Endothelial cell of umbilical vein (primary cell): ENCODE measurements around the gene NRXN3. TPM values are rescaled to one million over a fixed set of nuclear protein-coding genes. Genes with fewer than 3 reads are reported as not detected.

Experiments used
- BruUV-seq: library from RNA; stranded (reverse); fragments of 400-500 nt; replicated peaks from 2 replicates; lab custom pipeline; 2021; lab: Mats Ljungman, UMichigan
- CTCF ChIA-PET: fragments of 300-600, 350-600 bp; sonication (Branson Sonifier 250); formaldehyde crosslinking; loops from one replicate; lab custom pipeline; 2021; ENCODE audit warnings: antibody characterized with exemption, inconsistent platforms; lab: Charles Lee
- POLR2A ChIA-PET: fragments of 300-600, 350-600 bp; sonication (Branson Sonifier 250); formaldehyde crosslinking; loops from one replicate; lab custom pipeline; 2021; ENCODE audit warnings: antibody characterized with exemption, inconsistent platforms; lab: Charles Lee
- DNase-seq: peaks from one replicate; pipeline ENCODE4 v3.0.0-alpha.2; 2011; ENCODE audit warnings: low read depth, low spot score
- FAIRE-seq: peaks from 2 replicates; lab custom pipeline; 2011; peaks lifted over from hg19 to GRCh38; lab: Jason Lieb, UNC
- H2AFZ ChIP-seq: 2 replicates; pipeline ENCODE4 v1.6.0; 2012; ENCODE audit warnings: low read depth, low read length, control low read depth, inconsistent platforms
- H3K27ac ChIP-seq: 2 replicates; pipeline ENCODE4 v1.5.1; 2011; ENCODE audit warnings: low read depth, mild to moderate bottlenecking, control low read depth, low read length, moderate library complexity; ENCODE audit not compliant: insufficient read depth
- H3K27me3 ChIP-seq, 2 experiments: 2 replicates each; pipeline versions ENCODE4 v1.6.0 to v1.6.1; 2011; ENCODE audit warnings: low read length in 2 of 2, mixed read lengths in 1 of 2; ENCODE audit not compliant: control insufficient read depth in 2 of 2, insufficient read depth in 2 of 2
- H3K36me3 ChIP-seq, 2 experiments: 2 replicates in 1 of 2; 3 replicates in 1 of 2; pipeline ENCODE4 v1.5.1; 2011; ENCODE audit warnings: low read length in 2 of 2, mild to moderate bottlenecking in 1 of 2, moderate library complexity in 1 of 2; ENCODE audit not compliant: control insufficient read depth in 2 of 2, insufficient read depth in 2 of 2; ENCODE audit errors: extremely low read depth in 1 of 2
- H3K4me1 ChIP-seq: 3 replicates; pipeline ENCODE4 v1.5.1; 2011; ENCODE audit warnings: mild to moderate bottlenecking, low read length; ENCODE audit not compliant: control insufficient read depth, insufficient read depth; ENCODE audit errors: extremely low read depth
- H3K4me2 ChIP-seq: 2 replicates; pipeline ENCODE4 v1.6.1; 2011; ENCODE audit warnings: low read length, control low read depth, mixed read lengths; ENCODE audit not compliant: insufficient read depth
- H3K4me3 ChIP-seq, 3 experiments: fragments of 200-600 bp in 1 of 3; sonication (generic), shearing (Covaris generic) in 1 of 3; replicated peaks in 1 of 3; 2 replicates each; pipeline ENCODE4 v1.5.1; 2011 to 2016; ENCODE audit warnings: control low read depth in 3 of 3, low read length in 3 of 3, mild to moderate bottlenecking in 2 of 3, inconsistent platforms in 1 of 3, low read depth in 1 of 3, moderate library complexity in 1 of 3; ENCODE audit not compliant: insufficient read depth in 1 of 3
- H3K79me2 ChIP-seq: 2 replicates; pipeline ENCODE4 v1.6.0; 2012; ENCODE audit warnings: low read length, inconsistent platforms; ENCODE audit not compliant: control insufficient read depth, insufficient read depth
- H3K9ac ChIP-seq: replicated peaks from 2 replicates; pipeline ENCODE3; 2011; ENCODE audit warnings: low read length, control low read depth; ENCODE audit not compliant: insufficient read depth; ENCODE audit errors: extremely low read depth
- H3K9me1 ChIP-seq: replicated peaks from 3 replicates; pipeline ENCODE4 v1.6.0; 2011; ENCODE audit warnings: mild to moderate bottlenecking, low read length; ENCODE audit not compliant: control insufficient read depth, insufficient read depth; ENCODE audit errors: extremely low read depth
- H3K9me3 ChIP-seq: replicated peaks from 2 replicates; pipeline ENCODE4 v1.5.1; 2012; ENCODE audit warnings: low read length, inconsistent platforms; ENCODE audit not compliant: control insufficient read depth, insufficient read depth
- H4K20me1 ChIP-seq: replicated peaks from 2 replicates; pipeline ENCODE3; 2011; ENCODE audit warnings: mild to moderate bottlenecking, low read length; ENCODE audit not compliant: control insufficient read depth, insufficient read depth; ENCODE audit errors: extremely low read depth
- EZH2 ChIP-seq: IDR thresholded peaks from 2 replicates; pipeline ENCODE4 v1.6.1; 2012; ENCODE audit warnings: borderline replicate concordance, low read depth, mild to moderate bottlenecking, moderate library complexity, low read length, inconsistent platforms; ENCODE audit not compliant: severe bottlenecking
- FOS ChIP-seq: IDR thresholded peaks from 2 replicates; pipeline ENCODE4 v1.6.1; 2011; ENCODE audit warnings: mild to moderate bottlenecking, low read length, moderate library complexity, borderline replicate concordance; ENCODE audit not compliant: insufficient read depth
- GATA2 ChIP-seq: IDR thresholded peaks from 2 replicates; pipeline ENCODE4 v1.7.0; 2011; ENCODE audit warnings: low read depth, mild to moderate bottlenecking, moderate library complexity, mixed read lengths, low read length; ENCODE audit not compliant: insufficient read length, insufficient read depth
- JUN ChIP-seq: IDR thresholded peaks from 2 replicates; pipeline ENCODE4 v1.6.1; 2011; ENCODE audit warnings: borderline replicate concordance, low read depth; ENCODE audit not compliant: insufficient read length, insufficient read depth
- MYC ChIP-seq: IDR thresholded peaks from one replicate; pipeline ENCODE4 v1.6.1; 2011; ENCODE audit warnings: mild to moderate bottlenecking, low read depth, low read length
- POLR2A ChIP-seq: IDR thresholded peaks from 2 replicates; pipeline ENCODE4 v1.6.1; 2012; ENCODE audit warnings: low read depth, mild to moderate bottlenecking, control low read depth, low read length
- POLR2AphosphoS5 ChIP-seq: IDR thresholded peaks from 2 replicates; pipeline ENCODE4 v1.6.1; 2012; ENCODE audit warnings: low read depth, mild to moderate bottlenecking, control low read depth, low read length, moderate library complexity; ENCODE audit not compliant: insufficient read depth
- dilution Hi-C: fragments of 300-500 bp; cut with MboI; formaldehyde crosslinking; loops from one replicate; pipeline ENCODE4 v1.15.0; 2019; ENCODE audit warnings: low sequenced_read_pairs; ENCODE audit not compliant: extremely low pct_ligation_motif_present
- intact Hi-C: fragments of 100-400 bp; cut with micrococcal nuclease; formaldehyde crosslinking; loops from one replicate; pipeline ENCODE4 v1.10.0; 2022
- polyA plus RNA-seq, 4 experiments: library from polyadenylated mRNA; depleted of rRNA in 3 of 4; stranded (reverse) in 3 of 4; unstranded in 1 of 4; fragments of >200 nt; gene quantifications; 2 replicates each; pipeline versions ENCODE4 v1.2.1 to v1.2.3, GENCODE V29; 2011 to 2012; ENCODE audit warnings: missing spikeins in 1 of 4
- total RNA-seq: library from RNA; stranded (reverse); gene quantifications from 2 replicates; pipeline ENCODE4 v1.2.3, GENCODE V29; 2021
- TF ChIP-seq, protein P1 (sequence below), 2 donors: IDR thresholded peaks; 1 replicate in 1 of 2; 2 replicates in 1 of 2; pipeline ENCODE4 v1.5.1; 2011; ENCODE audit warnings: low read length in 2 of 2, mild to moderate bottlenecking in 2 of 2, moderate library complexity in 2 of 2, control low read depth in 1 of 2, inconsistent platforms in 1 of 2, low read depth in 1 of 2; ENCODE audit not compliant: insufficient read depth in 1 of 2; ENCODE audit errors: extremely low read depth in 1 of 2
- TF ChIP-seq, protein P2 (sequence below): IDR thresholded peaks from 2 replicates; pipeline ENCODE4 v1.6.1; 2011; ENCODE audit not compliant: insufficient read depth, insufficient read length

The NRXN3 gene
- total and polyA plus RNA-seq, 2 donors (not counting 3 experiments of a cell fraction or from before 2014, with no cell fraction given): 0.72 to 4.2 TPM

DNA sequence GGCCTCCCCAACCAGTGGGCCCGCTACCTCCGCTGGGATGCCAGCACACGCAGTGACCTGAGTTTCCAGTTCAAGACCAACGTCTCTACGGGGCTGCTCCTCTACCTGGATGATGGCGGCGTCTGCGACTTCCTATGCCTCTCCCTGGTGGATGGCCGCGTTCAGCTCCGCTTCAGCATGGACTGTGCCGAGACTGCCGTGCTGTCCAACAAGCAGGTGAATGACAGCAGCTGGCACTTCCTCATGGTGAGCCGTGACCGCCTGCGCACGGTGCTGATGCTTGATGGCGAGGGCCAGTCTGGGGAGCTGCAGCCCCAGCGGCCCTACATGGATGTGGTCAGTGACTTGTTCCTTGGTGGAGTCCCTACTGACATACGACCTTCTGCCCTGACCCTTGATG, 73.0 kb downstream of the NRXN3 start:
- FAIRE-seq (no peak), DNase-seq (no peak)
- intact Hi-C loops: no loop called here
- Histone ChIP-seq H3K4me3 (no peak overlapping the region), H3K79me2 (no peaks in the 10 kb centered on the region), H3K4me1 (no peaks in the 10 kb centered on the region), H3K27ac (no peak overlapping the region), H3K27me3 (no peaks in the 10 kb centered on the region), H3K9me3 (no peaks in the 10 kb centered on the region), H3K4me2 (no peak overlapping the region), H3K9me1 (no peaks in the 10 kb centered on the region), H3K36me3 (no peaks in the 10 kb centered on the region), H3K9ac (no peak overlapping the region), H4K20me1 (no peaks in the 10 kb centered on the region), H2AFZ (no peak overlapping the region)
- ChIA-PET CTCF (no interaction called here), POLR2A (no interaction called here)
- no TSS peak for BruUV-seq
- dilution Hi-C loops: no loop called here
- no peak for TF ChIP-seq GATA2
- no peak for TF ChIP-seq POLR2AphosphoS5
- TF ChIP-seq JUN: no peak
- TF ChIP-seq EZH2: no peak
- TF ChIP-seq, protein P1, sequence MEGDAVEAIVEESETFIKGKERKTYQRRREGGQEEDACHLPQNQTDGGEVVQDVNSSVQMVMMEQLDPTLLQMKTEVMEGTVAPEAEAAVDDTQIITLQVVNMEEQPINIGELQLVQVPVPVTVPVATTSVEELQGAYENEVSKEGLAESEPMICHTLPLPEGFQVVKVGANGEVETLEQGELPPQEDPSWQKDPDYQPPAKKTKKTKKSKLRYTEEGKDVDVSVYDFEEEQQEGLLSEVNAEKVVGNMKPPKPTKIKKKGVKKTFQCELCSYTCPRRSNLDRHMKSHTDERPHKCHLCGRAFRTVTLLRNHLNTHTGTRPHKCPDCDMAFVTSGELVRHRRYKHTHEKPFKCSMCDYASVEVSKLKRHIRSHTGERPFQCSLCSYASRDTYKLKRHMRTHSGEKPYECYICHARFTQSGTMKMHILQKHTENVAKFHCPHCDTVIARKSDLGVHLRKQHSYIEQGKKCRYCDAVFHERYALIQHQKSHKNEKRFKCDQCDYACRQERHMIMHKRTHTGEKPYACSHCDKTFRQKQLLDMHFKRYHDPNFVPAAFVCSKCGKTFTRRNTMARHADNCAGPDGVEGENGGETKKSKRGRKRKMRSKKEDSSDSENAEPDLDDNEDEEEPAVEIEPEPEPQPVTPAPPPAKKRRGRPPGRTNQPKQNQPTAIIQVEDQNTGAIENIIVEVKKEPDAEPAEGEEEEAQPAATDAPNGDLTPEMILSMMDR (IDR thresholded peaks at IDR 0.05; ENCODE audit: extremely low read depth in 1 of 2, insufficient read depth in 1 of 2, low read depth in 1 of 2, low read length in 2 of 2): no peak
- TF ChIP-seq, protein P2, sequence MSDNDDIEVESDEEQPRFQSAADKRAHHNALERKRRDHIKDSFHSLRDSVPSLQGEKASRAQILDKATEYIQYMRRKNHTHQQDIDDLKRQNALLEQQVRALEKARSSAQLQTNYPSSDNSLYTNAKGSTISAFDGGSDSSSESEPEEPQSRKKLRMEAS: no peak
- no peak for TF ChIP-seq MYC
- no peak for TF ChIP-seq POLR2A
- no peak for TF ChIP-seq FOS
